GM19455 (cell line): ENCODE data around the gene FAM227B.
"Not testable (repeated sequence)": the region's sequence is repeated elsewhere in the genome, so short reads cannot be mapped to it uniquely, and the experiment has no call there.

Experiments used
- ATAC-seq: cut with Tn5 transposase; IDR thresholded peaks from one replicate; pipeline ENCODE4 v1.9.1; 2021; ENCODE audit not compliant: unreplicated experiment

Gene FAM227B

GRCh38 chr15:49441356-49441755 lies 179.3 kb downstream of the FAM227B start:
- ATAC-seq: no peak

GRCh38 chr15:49439678-49440395 lies 180.8 kb downstream of the FAM227B start:
- no peak for ATAC-seq

GRCh38 chr15:49438962-49439631 lies 181.5 kb downstream of the FAM227B start:
- ATAC-seq: no peak

GRCh38 chr15:49436751-49437150 lies 183.9 kb downstream of the FAM227B start:
- ATAC-seq: no peak

GRCh38 chr15:49435174-49435573 lies 185.4 kb downstream of the FAM227B start:
- no peak for ATAC-seq

- no peak for ATAC-seq
Measured at GRCh38 chr15:49430046-49430445, 190.6 kb downstream of the FAM227B start.

- ATAC-seq: no peak
Measured at GRCh38 chr15:49428409-49429095, 192.1 kb downstream of the FAM227B start.

- ATAC-seq: no peak
Measured at GRCh38 chr15:49427372-49427771, 193.2 kb downstream of the FAM227B start.

GRCh38 chr15:49424954-49425353 lies 195.7 kb downstream of the FAM227B start:
- no peak for ATAC-seq

GRCh38 chr15:49423901-49424550 lies 196.6 kb downstream of the FAM227B start:
- ATAC-seq: no peak

- no peak for ATAC-seq
Measured at GRCh38 chr15:49423021-49423420, 197.6 kb downstream of the FAM227B start, which contains the start of gene FGF7. TSS of gene FGF7 (plus strand) at chr15:49423242. CDS start at chr15:49424298, 1,056 bp downstream.

GRCh38 chr15:49421991-49422390 lies 198.6 kb downstream of the FAM227B start:
- peak; percentile 64 for ATAC-seq

- ATAC-seq: no peak
Measured at GRCh38 chr15:49418811-49419210, 201.8 kb downstream of the FAM227B start.

- ATAC-seq: no peak
Measured at GRCh38 chr15:49415638-49416037, 205.0 kb downstream of the FAM227B start.

- ATAC-seq: no peak
Measured at GRCh38 chr15:49415149-49415548, 205.5 kb downstream of the FAM227B start.

GRCh38 chr15:49412797-49413196 lies 207.8 kb downstream of the FAM227B start:
- no peak for ATAC-seq

GRCh38 chr15:49410641-49411040 lies 210.0 kb downstream of the FAM227B start:
- ATAC-seq: no peak

- no peak for ATAC-seq
Measured at GRCh38 chr15:49406352-49407118, 214.1 kb downstream of the FAM227B start.

GRCh38 chr15:49402515-49403296 lies 217.9 kb downstream of the FAM227B start:
- ATAC-seq: not testable (repeated sequence)

GRCh38 chr15:49387471-49387870 lies 233.1 kb downstream of the FAM227B start:
- ATAC-seq: no peak
